Skeletal muscle tissue (tissue), 4 donors: ENCODE measurements around the gene USP35. TPM values are rescaled to one million over a fixed set of nuclear protein-coding genes. Genes with fewer than 3 reads are reported as not detected.

Source experiments
- H3K27ac ChIP-seq: one replicate; pipeline ENCODE4 v1.7.0; 2013; ENCODE audit warnings: mild to moderate bottlenecking, low read depth, low read length, inconsistent platforms
- H3K27me3 ChIP-seq, 3 donors: one replicate each; pipeline ENCODE4 v1.7.0; 2013; ENCODE audit warnings: low read length in 3 of 3; ENCODE audit not compliant: control insufficient read depth in 3 of 3, insufficient read depth in 3 of 3
- H3K36me3 ChIP-seq, 3 donors: one replicate each; pipeline ENCODE4 v1.7.0; 2013; ENCODE audit warnings: low read length in 3 of 3; ENCODE audit not compliant: control insufficient read depth in 3 of 3, insufficient read depth in 3 of 3
- H3K4me1 ChIP-seq, 3 donors: one replicate each; pipeline ENCODE4 v1.7.0; 2013; ENCODE audit warnings: low read length in 3 of 3, mild to moderate bottlenecking in 3 of 3; ENCODE audit not compliant: control insufficient read depth in 3 of 3, insufficient read depth in 3 of 3
- H3K4me3 ChIP-seq, 3 donors: one replicate each; pipeline ENCODE4 v1.7.0; 2013; ENCODE audit warnings: low read length in 3 of 3
- H3K9ac ChIP-seq, 3 donors: one replicate each; pipeline ENCODE4 v1.7.0; 2013; ENCODE audit warnings: low read length in 3 of 3, mild to moderate bottlenecking in 3 of 3, moderate library complexity in 2 of 3, low read depth in 1 of 3
- H3K9me3 ChIP-seq, 3 donors: one replicate each; pipeline ENCODE4 v1.7.0; 2013; ENCODE audit warnings: low read length in 3 of 3; ENCODE audit not compliant: control insufficient read depth in 3 of 3
- total RNA-seq: library from RNA; depleted of rRNA; stranded (reverse); fragments of >200 nt; gene quantifications from one replicate; pipeline ENCODE4 v1.2.3, GENCODE V29; 2014
- donor health status: Osteomylitis.

The USP35 gene
- total RNA-seq, 1 donor from 2014 or later, result 4.7 TPM

DNA sequence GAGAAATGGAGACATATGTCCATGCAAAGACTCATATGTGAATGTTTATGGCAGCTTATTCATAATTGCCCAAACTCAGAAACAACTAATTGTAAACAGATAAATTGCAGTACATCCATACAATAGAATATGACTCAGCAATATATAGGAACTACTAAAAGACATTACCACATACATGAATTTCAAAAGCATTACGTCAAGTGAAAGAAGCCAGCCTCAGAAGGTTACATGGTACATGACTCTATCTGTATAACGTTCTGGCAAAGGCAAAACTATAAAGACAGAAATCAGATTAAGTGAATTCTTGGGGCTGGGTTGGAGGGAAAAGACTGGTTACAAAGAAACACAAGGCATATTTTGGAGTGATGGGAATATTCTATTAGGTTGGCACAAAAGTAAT lies 7.5 kb upstream of the USP35 start:
- no peak overlapping the region for H3K27ac ChIP-seq
- no peak overlapping the region for H3K4me3 ChIP-seq
- H3K9me3 ChIP-seq, result no peaks in the 10 kb centered on the region
- H3K4me1 ChIP-seq, result peaks cover 0 to 4% (median 2%) of the 10 kb centered on the region in 3 donors
- H3K36me3 ChIP-seq, result peaks cover 0 to 5% (median 4%) of the 10 kb centered on the region in 3 donors
- H3K9ac ChIP-seq, result no peak overlapping the region
- no peaks in the 10 kb centered on the region for H3K27me3 ChIP-seq

DNA sequence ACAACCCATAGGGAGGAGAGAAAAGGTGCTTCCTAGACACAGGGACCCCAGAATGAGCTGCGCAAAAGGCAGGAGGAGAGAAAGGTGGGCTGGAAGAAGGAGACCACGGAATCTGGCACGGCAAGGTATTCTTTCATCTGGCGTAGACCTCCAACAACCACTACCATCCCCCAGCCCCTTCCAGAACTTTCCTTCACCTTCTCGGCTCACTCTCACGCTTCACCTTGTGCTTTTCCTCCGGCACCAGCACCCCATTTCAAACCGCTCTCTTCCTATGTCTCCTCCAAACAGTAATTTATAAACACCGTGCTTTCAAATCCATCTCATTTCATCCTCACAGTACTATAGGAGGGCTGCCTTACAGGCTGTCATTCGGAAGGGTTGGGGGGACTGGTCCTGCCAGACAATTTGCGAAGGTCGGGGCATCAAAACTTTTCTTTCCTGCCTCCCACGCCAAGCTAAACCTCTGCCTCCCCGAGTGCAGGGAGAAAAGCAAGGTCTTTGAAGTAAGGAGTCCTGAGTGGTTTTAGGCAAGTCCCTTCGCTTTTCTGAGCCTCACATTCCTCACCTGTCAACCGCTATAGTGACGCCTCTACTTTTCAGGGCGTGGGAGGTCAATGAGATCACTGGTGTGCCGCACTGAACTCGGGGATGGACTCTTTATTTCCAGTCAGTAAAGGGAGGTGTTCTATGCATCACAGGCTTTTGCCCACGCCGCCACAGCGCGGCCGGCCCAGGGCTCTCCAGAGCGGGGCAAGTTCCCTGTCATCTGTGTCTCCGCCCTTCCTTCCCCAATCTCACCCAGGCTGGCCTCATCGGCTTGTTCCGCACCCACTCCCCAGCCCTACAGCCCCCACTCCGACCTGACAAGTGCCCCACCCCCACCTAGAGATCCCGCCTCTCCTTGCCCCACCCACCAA lies 1.1 kb upstream of the USP35 start:
- peaks cover 41 to 51% (median 42%) of the 10 kb centered on the region in 3 donors for H3K4me1 ChIP-seq
- H3K4me3 ChIP-seq, result peak overlapping the region; percentile 75 to 98 (median 96)
- H3K36me3 ChIP-seq, result peaks cover 0 to 5% (median 2%) of the 10 kb centered on the region in 3 donors
- H3K9ac ChIP-seq, result peak overlapping the region; percentile 62 to 82 (median 67)
- no peaks in the 10 kb centered on the region for H3K9me3 ChIP-seq
- H3K27me3 ChIP-seq, result no peaks in the 10 kb centered on the region
- H3K27ac ChIP-seq, result peak overlapping the region; percentile 71

DNA sequence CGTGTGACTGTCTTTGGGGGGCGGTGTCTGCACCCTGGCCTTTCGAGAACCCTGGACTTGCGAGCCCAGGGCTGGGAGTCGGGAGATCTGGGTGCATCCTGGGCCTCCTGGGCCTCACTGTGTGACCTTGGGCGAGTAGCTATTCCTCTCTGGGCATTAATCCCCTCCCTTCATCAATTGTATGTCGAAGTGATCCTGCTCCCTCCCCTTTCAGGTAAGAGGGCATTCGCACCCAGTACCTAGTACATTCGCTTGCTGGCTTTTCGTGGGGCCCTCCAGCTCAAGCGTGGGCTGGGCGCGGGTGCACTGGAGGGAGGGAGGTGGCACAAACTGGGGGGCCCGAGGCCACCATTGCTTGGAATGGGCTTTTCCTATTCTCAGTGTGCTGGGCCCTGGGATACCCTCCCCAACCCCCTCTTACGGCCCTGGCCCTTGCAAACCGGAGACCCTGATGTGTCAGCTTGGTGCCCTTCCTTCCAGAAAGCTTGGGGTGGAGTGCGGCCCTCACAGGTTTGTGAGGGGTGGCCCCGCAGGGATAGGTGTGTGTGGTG lies 530 bp downstream of the USP35 start:
- Histone ChIP-seq H3K4me3 (peak overlapping the region; percentile 85 to 98 (median 96)), H3K36me3 (peaks cover 0 to 2% (median 2%) of the 10 kb centered on the region in 3 donors), H3K9ac (peak overlapping the region; percentile 70 to 84 (median 73)), H3K9me3 (no peaks in the 10 kb centered on the region), H3K27me3 (no peaks in the 10 kb centered on the region), H3K4me1 (peaks cover 44 to 54% (median 44%) of the 10 kb centered on the region in 3 donors), H3K27ac (peak overlapping the region; percentile 71)

DNA sequence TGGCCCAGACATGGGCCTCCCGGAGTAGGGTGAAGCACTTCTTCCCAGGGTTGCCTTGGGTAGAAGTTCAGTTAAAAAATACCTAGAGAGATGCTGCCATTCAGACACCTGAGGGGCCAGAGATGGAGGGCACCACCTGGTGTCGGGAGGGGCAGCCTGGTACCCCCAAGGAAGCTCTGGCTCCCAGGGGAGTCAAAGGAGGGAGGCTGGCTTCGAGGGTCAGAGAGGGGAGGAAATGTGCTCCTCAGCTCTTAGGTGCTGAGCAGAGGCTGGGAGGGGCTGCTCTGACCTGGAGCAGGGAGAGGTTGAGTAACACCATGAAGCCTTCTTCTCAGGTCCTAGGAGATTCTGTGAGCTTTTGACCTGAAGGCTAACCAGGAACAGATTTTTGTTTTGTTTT lies 1.1 kb downstream of the USP35 start:
- H3K9ac ChIP-seq, result peak overlapping the region in 2 of 3 donors; percentile 70 to 84
- H3K36me3 ChIP-seq, result peaks cover 0 to 2% (median 2%) of the 10 kb centered on the region in 3 donors
- H3K4me1 ChIP-seq, result peaks cover 44 to 54% (median 44%) of the 10 kb centered on the region in 3 donors
- peak overlapping the region; percentile 71 for H3K27ac ChIP-seq
- H3K9me3 ChIP-seq, result no peaks in the 10 kb centered on the region
- no peaks in the 10 kb centered on the region for H3K27me3 ChIP-seq
- H3K4me3 ChIP-seq, result peak overlapping the region; percentile 6 to 98 (median 85)

DNA sequence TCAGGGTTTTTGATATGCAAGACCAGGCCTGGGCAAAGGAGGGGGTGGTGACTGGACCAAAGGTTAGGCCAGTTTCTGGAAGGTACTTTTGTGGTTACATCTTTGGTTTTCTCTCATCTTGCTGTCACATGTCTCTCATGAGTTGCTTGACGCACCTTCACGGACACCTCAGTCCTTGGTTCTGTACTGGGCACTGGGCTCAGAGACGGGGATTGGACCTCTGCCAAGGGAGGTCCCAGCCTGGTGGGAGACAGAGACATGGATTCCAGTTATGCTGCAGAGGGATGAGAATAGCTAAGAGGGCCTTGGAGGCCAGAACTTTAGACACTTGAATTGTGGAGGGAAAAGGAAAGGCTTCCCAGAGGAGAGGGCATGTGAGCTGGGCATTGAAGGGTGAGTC lies 1.7 kb downstream of the USP35 start:
- H3K27ac ChIP-seq, result no peak overlapping the region
- no peaks in the 10 kb centered on the region for H3K27me3 ChIP-seq
- H3K4me3 ChIP-seq, result no peak overlapping the region
- no peaks in the 10 kb centered on the region for H3K9me3 ChIP-seq
- peaks cover 44 to 54% (median 44%) of the 10 kb centered on the region in 3 donors for H3K4me1 ChIP-seq
- peaks cover 0 to 3% (median 2%) of the 10 kb centered on the region in 3 donors for H3K36me3 ChIP-seq
- H3K9ac ChIP-seq, result peak overlapping the region in 2 of 3 donors; percentile 32 to 84

DNA sequence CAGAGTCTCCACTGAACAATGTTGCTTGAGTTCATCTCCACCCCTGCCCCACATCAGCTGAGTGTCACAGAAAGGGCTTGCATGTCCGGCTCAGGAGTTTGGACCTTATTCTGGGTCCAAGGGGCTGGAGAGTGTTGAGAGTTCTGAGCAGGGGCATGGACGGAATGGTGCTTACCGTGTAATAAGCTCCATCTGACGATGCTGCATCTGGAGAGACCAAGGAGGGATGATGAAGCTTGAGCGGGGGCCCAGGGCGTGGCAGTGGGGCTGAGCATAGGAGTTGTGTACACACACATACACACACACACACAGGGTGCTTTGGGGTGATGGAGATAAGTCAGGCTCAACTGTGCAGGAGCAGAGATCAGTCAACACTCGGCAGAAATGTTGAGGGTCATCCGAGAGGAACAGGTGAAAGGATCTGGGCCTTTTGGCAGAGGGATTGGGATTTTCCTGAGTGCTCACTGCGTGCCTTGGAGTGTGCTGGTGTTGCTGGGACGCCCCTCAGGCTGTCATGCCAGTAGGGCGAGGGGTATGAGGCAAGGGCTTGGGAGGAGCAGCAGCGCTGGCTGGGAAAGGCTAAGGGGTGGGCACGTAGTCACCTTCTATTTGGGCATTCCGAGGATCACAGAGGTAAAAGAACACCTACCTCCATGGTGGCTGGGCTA lies 2.3 kb downstream of the USP35 start:
- peak overlapping the region in 2 of 3 donors; percentile 32 to 45 for H3K9ac ChIP-seq
- peaks cover 0 to 3% (median 0%) of the 10 kb centered on the region in 3 donors for H3K36me3 ChIP-seq
- H3K4me1 ChIP-seq, result peaks cover 44 to 52% (median 44%) of the 10 kb centered on the region in 3 donors
- no peaks in the 10 kb centered on the region for H3K9me3 ChIP-seq
- H3K27ac ChIP-seq, result no peak overlapping the region
- peak overlapping the region; percentile 4 to 57 (median 35) for H3K4me3 ChIP-seq
- no peaks in the 10 kb centered on the region for H3K27me3 ChIP-seq

DNA sequence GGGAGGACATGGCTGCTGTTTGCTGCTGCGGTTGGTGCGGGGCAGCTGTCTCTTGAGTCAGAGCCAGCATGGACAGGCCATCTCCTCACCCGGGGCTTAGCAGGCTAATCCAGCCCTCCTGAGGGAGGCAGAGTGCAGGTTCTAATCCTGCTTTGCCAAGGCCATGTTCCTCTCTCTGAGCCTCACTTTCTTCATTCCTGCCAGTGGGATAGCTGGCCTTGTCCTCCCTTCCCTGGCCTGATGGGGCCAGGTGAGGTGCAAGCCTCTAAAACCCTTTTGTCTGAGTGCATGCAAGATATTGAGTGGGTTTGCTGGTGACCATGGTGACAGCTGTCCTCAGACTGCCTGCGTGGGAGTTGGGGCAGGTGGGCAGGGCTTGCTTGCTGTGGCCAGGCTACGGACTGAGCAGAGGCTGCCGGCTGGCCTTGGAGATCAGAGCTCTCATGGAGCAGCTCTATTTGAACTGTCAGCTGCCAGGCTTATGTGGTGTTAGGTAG lies 3.6 kb downstream of the USP35 start:
- Histone ChIP-seq H3K36me3 (peaks cover 0 to 2% (median 0%) of the 10 kb centered on the region in 3 donors), H3K27me3 (no peaks in the 10 kb centered on the region), H3K9ac (peak overlapping the region in 2 of 3 donors; percentile 20 to 57), H3K4me3 (no peak overlapping the region), H3K9me3 (no peaks in the 10 kb centered on the region), H3K27ac (peak overlapping the region; percentile 8), H3K4me1 (peaks cover 40 to 48% (median 42%) of the 10 kb centered on the region in 3 donors)

DNA sequence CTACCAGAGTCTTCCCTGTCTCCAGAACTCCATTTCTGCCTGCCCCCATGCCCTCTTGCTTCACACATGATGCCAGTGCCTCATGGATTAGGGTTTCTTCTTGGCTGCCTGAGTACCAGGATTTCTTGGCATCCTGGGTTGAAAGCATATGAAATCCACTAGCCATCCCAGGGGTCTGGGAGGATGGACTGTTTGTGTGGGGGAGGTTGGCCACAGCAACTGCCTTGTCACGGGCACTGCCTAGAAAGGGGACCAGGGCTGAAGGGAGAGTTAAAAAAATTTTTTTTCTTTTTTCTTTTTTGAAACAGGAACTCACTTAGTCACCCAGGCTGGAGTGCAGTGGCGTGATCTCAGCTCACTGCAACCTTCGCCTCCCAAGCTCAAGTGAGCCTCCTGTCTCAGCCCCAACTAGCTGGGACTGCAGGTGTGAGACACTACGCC lies 4.2 kb downstream of the USP35 start:
- Histone ChIP-seq H3K4me1 (peaks cover 36 to 42% (median 36%) of the 10 kb centered on the region in 3 donors), H3K27me3 (no peaks in the 10 kb centered on the region), H3K36me3 (peaks cover 0 to 6% (median 2%) of the 10 kb centered on the region in 3 donors), H3K4me3 (no peak overlapping the region), H3K9me3 (no peaks in the 10 kb centered on the region), H3K27ac (peak overlapping the region; percentile 8), H3K9ac (no peak overlapping the region)

DNA sequence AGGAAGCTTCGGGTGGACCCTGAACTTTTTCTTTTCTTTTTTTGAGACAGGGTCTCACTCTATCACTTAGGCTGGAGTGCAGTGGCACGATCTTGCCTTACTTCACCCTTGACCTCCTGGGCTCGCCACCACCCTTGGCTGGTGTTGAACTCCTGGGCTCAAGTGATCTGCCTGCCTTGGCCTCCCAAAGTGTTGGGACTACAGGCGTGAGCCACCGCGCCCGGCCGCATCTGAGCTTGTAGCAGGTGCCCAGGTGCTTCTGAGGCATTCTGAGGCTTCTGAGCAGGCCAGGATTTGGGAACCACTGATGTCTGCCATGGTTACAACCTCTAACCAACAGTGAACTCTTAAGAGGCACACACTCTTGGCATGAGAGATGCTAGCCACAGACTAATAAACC lies 5.1 kb downstream of the USP35 start:
- H3K9me3 ChIP-seq, result no peaks in the 10 kb centered on the region
- no peak overlapping the region for H3K4me3 ChIP-seq
- no peaks in the 10 kb centered on the region for H3K27me3 ChIP-seq
- peaks cover 0 to 15% (median 6%) of the 10 kb centered on the region in 3 donors for H3K36me3 ChIP-seq
- peaks cover 36 to 40% (median 36%) of the 10 kb centered on the region in 3 donors for H3K4me1 ChIP-seq
- H3K9ac ChIP-seq, result no peak overlapping the region
- no peak overlapping the region for H3K27ac ChIP-seq
